Neuronal stem cell (in vitro differentiated cells): Measurements from ENCODE around the gene SHMT2.

Experiments
- DNase-seq: peaks from one replicate; pipeline ENCODE4 v3.0.0-alpha.2; 2013; ENCODE audit warnings: low spot score
- H2AFZ ChIP-seq: one replicate; pipeline ENCODE4 v1.6.1; 2013; ENCODE audit warnings: mild to moderate bottlenecking, low read length, inconsistent platforms
- H2AK5ac ChIP-seq: 2 replicates; pipeline ENCODE4 v1.6.1; 2013; ENCODE audit warnings: low read depth, mild to moderate bottlenecking, inconsistent platforms, low read length, moderate library complexity, mixed read lengths
- H2BK120ac ChIP-seq: 2 replicates; pipeline ENCODE4 v1.6.1; 2013; ENCODE audit warnings: low read depth, mild to moderate bottlenecking, inconsistent platforms, low read length, moderate library complexity, mixed read lengths
- H2BK12ac ChIP-seq: one replicate; pipeline ENCODE4 v1.6.1; 2013; ENCODE audit warnings: low read length, inconsistent platforms
- H2BK15ac ChIP-seq: 2 replicates; pipeline ENCODE4 v1.6.1; 2013; ENCODE audit warnings: mild to moderate bottlenecking, low read length, inconsistent platforms, mixed read lengths
- H2BK5ac ChIP-seq: one replicate; pipeline ENCODE4 v1.6.1; 2013; ENCODE audit warnings: inconsistent platforms, mild to moderate bottlenecking, low read length, moderate library complexity
- H3K14ac ChIP-seq: one replicate; pipeline ENCODE4 v1.6.1; 2013; ENCODE audit warnings: low read length, inconsistent platforms
- H3K18ac ChIP-seq: 2 replicates; pipeline ENCODE4 v1.6.1; 2013; ENCODE audit warnings: low read length, inconsistent platforms
- H3K23ac ChIP-seq: 2 replicates; pipeline ENCODE4 v1.6.1; 2013; ENCODE audit warnings: low read depth, mild to moderate bottlenecking, mixed read lengths, low read length, inconsistent platforms; ENCODE audit not compliant: poor library complexity
- H3K27ac ChIP-seq: replicated peaks from 3 replicates; pipeline ENCODE4 v1.5.1; 2013; ENCODE audit warnings: low read length, inconsistent platforms
- H3K27me3 ChIP-seq, 3 experiments: 2 replicates each; pipeline ENCODE4 v1.6.1; 2013; ENCODE audit warnings: low read length in 3 of 3, mild to moderate bottlenecking in 2 of 3, inconsistent platforms in 1 of 3, low read depth in 1 of 3, mixed read lengths in 1 of 3, moderate library complexity in 1 of 3; ENCODE audit not compliant: control insufficient read depth in 3 of 3, insufficient read depth in 3 of 3
- H3K36me3 ChIP-seq, 2 donors: replicated peaks in 1 of 2; 2 replicates each; pipeline ENCODE4 v1.6.1; 2013; ENCODE audit warnings: low read length in 2 of 2; ENCODE audit not compliant: control insufficient read depth in 2 of 2, insufficient read depth in 2 of 2
- H3K4ac ChIP-seq: 2 replicates; pipeline ENCODE4 v1.6.1; 2013; ENCODE audit warnings: inconsistent platforms, mild to moderate bottlenecking, low read length, moderate library complexity
- H3K4me1 ChIP-seq, 2 donors: 1 replicate in 1 of 2; 2 replicates in 1 of 2; pipeline ENCODE4 v1.6.1; 2013; ENCODE audit warnings: low read length in 2 of 2, low read depth in 1 of 2; ENCODE audit not compliant: control insufficient read depth in 2 of 2, insufficient read depth in 1 of 2
- H3K4me2 ChIP-seq: one replicate; pipeline ENCODE4 v1.6.1; 2013; ENCODE audit warnings: mild to moderate bottlenecking, low read length, inconsistent platforms; ENCODE audit not compliant: insufficient read depth, poor library complexity, severe bottlenecking
- H3K4me3 ChIP-seq, 2 donors: 2 replicates each; pipeline ENCODE4 v1.5.1; 2013; ENCODE audit warnings: low read length in 2 of 2, mild to moderate bottlenecking in 2 of 2, inconsistent platforms in 1 of 2, moderate library complexity in 1 of 2
- H3K79me1 ChIP-seq: one replicate; pipeline ENCODE4 v1.6.1; 2013; ENCODE audit warnings: low read depth, mild to moderate bottlenecking, inconsistent platforms, low read length, moderate library complexity
- H3K9ac ChIP-seq: one replicate; pipeline ENCODE4 v1.6.1; 2013; ENCODE audit warnings: mild to moderate bottlenecking, low read depth, low read length, inconsistent platforms; ENCODE audit not compliant: poor library complexity
- H3K9me3 ChIP-seq, 2 donors: replicated peaks in 1 of 2; 2 replicates each; pipeline versions ENCODE3 to v1.6.1; 2013; ENCODE audit warnings: low read length in 2 of 2, mild to moderate bottlenecking in 2 of 2, inconsistent platforms in 1 of 2, low read depth in 1 of 2, mixed read lengths in 1 of 2, moderate library complexity in 1 of 2; ENCODE audit not compliant: control insufficient read depth in 2 of 2, insufficient read depth in 1 of 2
- H4K8ac ChIP-seq: one replicate; pipeline ENCODE4 v1.6.1; 2013; ENCODE audit warnings: low read depth, mild to moderate bottlenecking, inconsistent platforms, low read length, moderate library complexity
- H4K91ac ChIP-seq: one replicate; pipeline ENCODE4 v1.6.1; 2013; ENCODE audit warnings: low read length, low read depth, mild to moderate bottlenecking, inconsistent platforms; ENCODE audit not compliant: poor library complexity
- WGBS, 2 donors: extraction: QIAGEN DNeasy Blood & Tissue Kit; methylation state at CpG; one replicate each; pipeline ENCODE4 v1.1.7; 2013; ENCODE audit warnings: missing lambda C conversion rate in 2 of 2, mixed read lengths in 1 of 2; ENCODE audit not compliant: insufficient read length in 2 of 2, insufficient replicate concordance in 1 of 2; ENCODE audit errors: extremely low coverage in 2 of 2; 5-methylcytosine and 5-hydroxymethylcytosine counted together

The SHMT2 gene

DNA sequence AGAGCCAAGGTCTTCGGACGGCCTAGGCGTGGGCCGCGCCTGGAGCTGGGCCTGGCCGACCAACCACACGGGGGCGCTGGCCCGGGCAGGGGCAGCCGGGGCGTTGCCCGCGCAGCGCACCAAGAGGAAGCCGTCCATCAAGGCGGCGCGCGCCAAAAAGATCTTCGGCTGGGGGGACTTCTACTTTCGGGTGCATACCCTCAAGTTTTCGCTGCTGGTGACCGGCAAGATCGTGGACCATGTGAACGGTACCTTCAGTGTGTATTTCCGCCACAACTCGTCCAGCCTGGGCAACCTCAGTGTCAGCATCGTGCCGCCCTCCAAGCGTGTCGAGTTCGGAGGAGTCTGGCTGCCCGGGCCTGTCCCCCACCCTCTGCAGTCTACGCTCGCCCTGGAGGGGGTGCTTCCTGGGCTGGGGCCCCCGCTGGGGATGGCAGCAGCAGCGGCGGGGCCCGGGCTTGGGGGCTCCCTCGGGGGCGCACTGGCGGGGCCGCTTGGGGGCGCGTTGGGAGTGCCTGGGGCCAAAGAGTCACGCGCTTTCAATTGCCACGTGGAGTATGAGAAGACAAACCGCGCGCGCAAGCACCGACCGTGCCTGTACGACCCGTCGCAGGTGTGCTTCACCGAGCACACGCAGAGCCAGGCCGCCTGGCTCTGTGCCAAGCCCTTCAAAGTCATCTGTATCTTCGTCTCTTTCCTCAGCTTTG is 4.4 kb upstream of the SHMT2 start:
- no peak overlapping the region for H4K8ac ChIP-seq
- H3K23ac ChIP-seq = peak overlapping the region; percentile 60
- no peak overlapping the region for H3K4me3 ChIP-seq
- H3K36me3 ChIP-seq = no peaks in the 10 kb centered on the region
- peaks cover 21 to 28% of the 10 kb centered on the region in 2 donors for H3K4me1 ChIP-seq
- peak overlapping the region; percentile 4 for H3K14ac ChIP-seq
- DNase-seq = no peak
- H3K4me2 ChIP-seq = no peak overlapping the region
- H3K79me1 ChIP-seq = peaks cover 3% of the 10 kb centered on the region
- H3K9me3 ChIP-seq = peaks cover 0 to 4% of the 10 kb centered on the region in 2 donors
- peak overlapping the region; percentile 92 for H2AK5ac ChIP-seq
- H2BK15ac ChIP-seq = peak overlapping the region; percentile 55
- H3K27ac ChIP-seq = no peak overlapping the region
- H2AFZ ChIP-seq = no peak overlapping the region
- peak overlapping the region; percentile 37 for H2BK120ac ChIP-seq
- no peak overlapping the region for H3K4ac ChIP-seq
- H3K27me3 ChIP-seq = peaks cover 37 to 80% (median 75%) of the 10 kb centered on the region in 3 experiments
- peak overlapping the region; percentile 30 for H2BK12ac ChIP-seq
- H3K9ac ChIP-seq = no peak overlapping the region
- peak overlapping the region; percentile 62 for H3K18ac ChIP-seq
- H4K91ac ChIP-seq = no peak overlapping the region
- H2BK5ac ChIP-seq = no peak overlapping the region
- WGBS, 2 donors = no CpG with 5 or more reads among the region's 61 CpGs

DNA sequence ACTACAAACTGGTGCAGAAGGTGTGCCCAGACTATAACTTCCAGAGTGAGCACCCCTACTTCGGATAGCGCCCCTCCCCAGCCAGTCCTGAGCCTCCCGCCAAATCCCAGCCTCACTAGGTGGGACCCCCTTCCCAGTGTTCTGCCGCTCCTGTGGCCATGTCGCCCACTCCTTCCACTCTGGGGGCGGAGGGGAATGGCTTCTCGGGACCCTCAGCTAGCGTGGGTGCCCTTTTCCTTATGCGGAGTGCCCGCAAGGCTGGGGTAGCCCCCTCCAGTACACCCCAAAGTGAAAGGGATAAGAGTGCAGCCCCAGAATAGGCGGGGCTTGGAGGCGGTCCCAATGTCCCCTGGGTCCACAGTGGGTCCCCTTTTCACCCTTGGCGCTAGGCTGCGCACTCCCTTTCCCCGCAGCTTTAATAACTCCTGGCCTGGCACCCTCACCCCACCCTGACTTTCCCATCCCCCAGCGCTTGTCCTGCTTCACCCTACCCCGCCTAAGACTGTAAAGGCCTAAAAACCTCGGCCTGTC is 3.8 kb upstream of the SHMT2 start:
- H2BK120ac ChIP-seq = peak overlapping the region; percentile 37
- no peak overlapping the region for H3K4ac ChIP-seq
- peak overlapping the region; percentile 55 for H2BK15ac ChIP-seq
- no peak overlapping the region for H4K91ac ChIP-seq
- no peak for DNase-seq
- no peak overlapping the region for H4K8ac ChIP-seq
- H3K36me3 ChIP-seq = peaks cover 0 to 3% of the 10 kb centered on the region in 2 donors
- H3K4me1 ChIP-seq = peaks cover 23 to 30% of the 10 kb centered on the region in 2 donors
- H3K27me3 ChIP-seq = peaks cover 33 to 75% (median 68%) of the 10 kb centered on the region in 3 experiments
- no peak overlapping the region for H2AFZ ChIP-seq
- H3K4me3 ChIP-seq = no peak overlapping the region
- H3K27ac ChIP-seq = no peak overlapping the region
- H3K79me1 ChIP-seq = peaks cover 9% of the 10 kb centered on the region
- peak overlapping the region; percentile 30 for H2BK12ac ChIP-seq
- H3K9me3 ChIP-seq = peaks cover 0 to 4% of the 10 kb centered on the region in 2 donors
- peak overlapping the region; percentile 92 for H2AK5ac ChIP-seq
- no peak overlapping the region for H3K9ac ChIP-seq
- H3K14ac ChIP-seq = no peak overlapping the region
- peak overlapping the region; percentile 76 for H3K23ac ChIP-seq
- H3K4me2 ChIP-seq = peak overlapping the region; percentile 82
- no CpG with 5 or more reads among the region's 18 CpGs for WGBS, 2 donors
- H3K18ac ChIP-seq = peak overlapping the region; percentile 54
- no peak overlapping the region for H2BK5ac ChIP-seq

DNA sequence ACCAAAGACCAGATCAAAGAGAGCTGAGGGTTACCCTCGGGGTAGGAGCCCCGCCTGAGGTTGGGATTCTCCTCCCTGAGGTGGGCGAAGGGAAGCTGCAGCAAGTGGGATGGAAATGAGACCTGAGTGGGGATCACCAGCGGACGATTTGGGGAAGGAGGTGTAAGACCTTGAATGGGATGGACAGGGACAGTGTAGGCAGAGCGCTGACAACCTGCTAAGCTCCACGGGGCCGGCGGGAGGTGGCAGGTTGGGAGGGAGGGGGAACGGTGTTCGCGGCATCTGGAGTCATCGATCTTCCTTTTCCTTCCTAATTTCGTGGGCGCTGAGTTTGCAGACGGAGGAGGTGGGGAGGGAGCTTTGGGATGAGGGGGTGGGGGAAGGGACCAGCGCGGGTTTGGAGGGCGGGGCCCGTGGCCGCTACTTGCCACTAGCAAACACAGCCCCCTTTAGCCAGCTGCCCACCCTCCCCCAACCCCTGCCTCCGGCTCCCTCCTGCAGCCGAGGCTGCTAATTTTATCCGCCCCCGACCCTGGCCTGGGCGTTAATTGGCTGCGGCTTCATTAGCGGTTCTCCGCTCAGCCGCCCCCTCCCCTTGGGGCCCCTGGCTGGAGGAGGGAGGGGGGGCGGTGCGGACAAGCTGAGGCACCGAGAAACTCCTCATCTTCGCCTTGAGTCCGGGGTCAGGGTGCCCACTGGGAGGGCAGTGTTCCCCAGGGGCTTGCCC is 2.8 kb upstream of the SHMT2 start:
- H3K27ac ChIP-seq = no peak overlapping the region
- H3K4ac ChIP-seq = no peak overlapping the region
- H3K36me3 ChIP-seq = peaks cover 7 to 13% of the 10 kb centered on the region in 2 donors
- no peak overlapping the region for H3K14ac ChIP-seq
- no peak overlapping the region for H4K8ac ChIP-seq
- peak overlapping the region; percentile 14 to 65 for H3K4me3 ChIP-seq
- H2BK15ac ChIP-seq = peak overlapping the region; percentile 25
- peak overlapping the region; percentile 82 for H3K4me2 ChIP-seq
- peaks cover 0 to 4% of the 10 kb centered on the region in 2 donors for H3K9me3 ChIP-seq
- peaks cover 24 to 65% (median 58%) of the 10 kb centered on the region in 3 experiments for H3K27me3 ChIP-seq
- DNase-seq = no peak
- no peak overlapping the region for H3K23ac ChIP-seq
- H2BK120ac ChIP-seq = no peak overlapping the region
- H3K79me1 ChIP-seq = peaks cover 9% of the 10 kb centered on the region
- WGBS, 2 donors = no CpG with 5 or more reads among the region's 35 CpGs
- H2BK12ac ChIP-seq = no peak overlapping the region
- peak overlapping the region; percentile 38 for H3K9ac ChIP-seq
- H2BK5ac ChIP-seq = no peak overlapping the region
- H2AFZ ChIP-seq = peak overlapping the region; percentile 78
- H2AK5ac ChIP-seq = peak overlapping the region; percentile 79
- H4K91ac ChIP-seq = no peak overlapping the region
- H3K18ac ChIP-seq = peak overlapping the region; percentile 81
- peaks cover 23 to 28% of the 10 kb centered on the region in 2 donors for H3K4me1 ChIP-seq
